Measurements from ENCODE around the gene MT1F.

Gene MT1F

DNA sequence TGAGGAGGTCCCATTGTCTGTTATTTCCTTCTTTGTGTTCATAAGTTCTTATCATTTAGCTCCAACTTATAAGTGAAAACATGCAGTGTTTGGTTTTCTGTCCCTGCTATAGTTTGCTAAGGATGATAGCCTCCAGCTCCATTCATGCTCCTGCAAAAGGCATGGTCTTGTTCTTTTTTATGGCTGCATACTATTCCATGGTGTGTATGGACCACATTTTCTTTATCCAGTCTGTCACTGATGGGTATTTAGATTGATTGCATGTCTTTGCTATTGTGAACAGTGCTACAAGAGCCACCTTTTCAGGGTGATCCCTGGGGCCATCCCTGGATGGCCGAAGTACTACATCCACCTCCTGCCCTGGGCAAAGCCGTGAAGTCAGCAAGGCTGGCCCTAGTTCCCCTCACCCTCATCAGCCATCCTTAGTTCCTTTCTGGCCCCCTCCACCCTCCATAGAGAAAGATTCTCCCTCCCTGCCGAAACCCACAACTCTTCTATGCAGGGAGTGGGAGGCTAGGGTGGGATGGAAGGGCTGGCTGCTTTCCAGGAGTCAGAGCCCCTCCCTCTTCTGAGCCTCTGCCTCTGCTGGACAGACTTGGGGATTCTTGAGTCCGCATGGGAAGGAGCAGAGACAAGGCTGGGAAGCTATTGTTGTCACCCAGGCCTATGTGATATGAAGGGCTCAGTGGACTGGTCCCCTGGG, 32.8 kb downstream of the MT1F start:
- H3K9ac ChIP-seq (ENCODE audit: low read length) = no peak overlapping the region
- no peaks in the 10 kb centered on the region for H3K4me1 ChIP-seq (ENCODE audit: insufficient read depth, low read length, severe bottlenecking)
- H3K4me2 ChIP-seq (ENCODE audit: low read length) = no peak overlapping the region
- no peak overlapping the region for H3K27ac ChIP-seq (ENCODE audit: low read depth, low read length, poor library complexity, severe bottlenecking)
- H3K27me3 ChIP-seq (ENCODE audit: insufficient read depth, low read length) = peaks cover under 1% of the 10 kb centered on the region; the same call in 1 of the 2 replicates
- TF ChIP-seq, protein P1, sequence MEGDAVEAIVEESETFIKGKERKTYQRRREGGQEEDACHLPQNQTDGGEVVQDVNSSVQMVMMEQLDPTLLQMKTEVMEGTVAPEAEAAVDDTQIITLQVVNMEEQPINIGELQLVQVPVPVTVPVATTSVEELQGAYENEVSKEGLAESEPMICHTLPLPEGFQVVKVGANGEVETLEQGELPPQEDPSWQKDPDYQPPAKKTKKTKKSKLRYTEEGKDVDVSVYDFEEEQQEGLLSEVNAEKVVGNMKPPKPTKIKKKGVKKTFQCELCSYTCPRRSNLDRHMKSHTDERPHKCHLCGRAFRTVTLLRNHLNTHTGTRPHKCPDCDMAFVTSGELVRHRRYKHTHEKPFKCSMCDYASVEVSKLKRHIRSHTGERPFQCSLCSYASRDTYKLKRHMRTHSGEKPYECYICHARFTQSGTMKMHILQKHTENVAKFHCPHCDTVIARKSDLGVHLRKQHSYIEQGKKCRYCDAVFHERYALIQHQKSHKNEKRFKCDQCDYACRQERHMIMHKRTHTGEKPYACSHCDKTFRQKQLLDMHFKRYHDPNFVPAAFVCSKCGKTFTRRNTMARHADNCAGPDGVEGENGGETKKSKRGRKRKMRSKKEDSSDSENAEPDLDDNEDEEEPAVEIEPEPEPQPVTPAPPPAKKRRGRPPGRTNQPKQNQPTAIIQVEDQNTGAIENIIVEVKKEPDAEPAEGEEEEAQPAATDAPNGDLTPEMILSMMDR (IDR thresholded peaks at IDR 0.05; ENCODE audit: low read length) = no peak
- no peak for TF ChIP-seq EZH2 (IDR thresholded peaks at IDR 0.05; ENCODE audit: borderline replicate concordance, low read length)
- H3F3A ChIP-seq (ENCODE audit: insufficient read depth, low read length) = no peaks in the 10 kb centered on the region
- no peak overlapping the region for H3K4me3 ChIP-seq (ENCODE audit: low read depth, low read length, poor library complexity, severe bottlenecking)
- no peaks in the 10 kb centered on the region for H3K79me2 ChIP-seq (ENCODE audit: insufficient read depth, low read length)
- no peak overlapping the region for H2AFZ ChIP-seq (ENCODE audit: low read length)
- no peaks in the 10 kb centered on the region for H4K20me1 ChIP-seq (ENCODE audit: insufficient read depth, low read length)
- no peaks in the 10 kb centered on the region for H3K36me3 ChIP-seq (ENCODE audit: insufficient read depth, low read length)
- H3K9me3 ChIP-seq (ENCODE audit: low read length) = no peaks in the 10 kb centered on the region
- H3K9me2 ChIP-seq (ENCODE audit: low read depth, low read length) = no peaks in the 10 kb centered on the region

DNA sequence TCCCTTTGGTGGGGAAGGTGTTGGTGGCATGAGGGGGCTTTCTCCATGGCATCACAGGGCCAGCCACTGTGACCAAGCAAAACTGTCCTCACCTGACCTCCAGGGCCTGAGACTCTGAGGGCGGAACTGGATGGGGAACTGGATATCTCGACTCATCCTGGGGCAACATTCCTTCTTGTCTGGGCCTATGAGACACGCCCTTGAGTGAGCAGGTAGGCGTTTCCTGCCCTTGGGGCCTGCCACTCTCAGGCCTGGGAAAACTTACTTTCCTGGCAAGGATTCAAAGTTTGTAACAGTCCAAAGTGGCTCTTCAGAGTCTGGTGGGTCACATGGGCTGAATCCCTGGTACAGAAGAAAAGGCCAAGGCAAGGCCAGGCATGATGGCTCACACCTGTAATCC, 34.1 kb downstream of the MT1F start:
- Histone ChIP-seq H3K9ac (ENCODE audit: low read length) (no peak overlapping the region), H3K9me2 (ENCODE audit: low read depth, low read length) (no peaks in the 10 kb centered on the region), H3K4me1 (ENCODE audit: insufficient read depth, low read length, severe bottlenecking) (no peaks in the 10 kb centered on the region), H3K36me3 (ENCODE audit: insufficient read depth, low read length) (no peaks in the 10 kb centered on the region; the same call in 1 of the 2 replicates), H3K79me2 (ENCODE audit: insufficient read depth, low read length) (no peaks in the 10 kb centered on the region), H3K27ac (ENCODE audit: low read depth, low read length, poor library complexity, severe bottlenecking) (no peak overlapping the region), H2AFZ (ENCODE audit: low read length) (no peak overlapping the region), H3F3A (ENCODE audit: insufficient read depth, low read length) (no peaks in the 10 kb centered on the region), H3K9me3 (ENCODE audit: low read length) (no peaks in the 10 kb centered on the region), H4K20me1 (ENCODE audit: insufficient read depth, low read length) (no peaks in the 10 kb centered on the region), H3K4me3 (ENCODE audit: low read depth, low read length, poor library complexity, severe bottlenecking) (no peak overlapping the region), H3K27me3 (ENCODE audit: insufficient read depth, low read length) (peaks cover 2% of the 10 kb centered on the region; the same call in 1 of the 2 replicates), H3K4me2 (ENCODE audit: low read length) (no peak overlapping the region)
- TF ChIP-seq, protein P1 (IDR thresholded peaks at IDR 0.05; ENCODE audit: low read length) = no peak
- TF ChIP-seq EZH2 (IDR thresholded peaks at IDR 0.05; ENCODE audit: borderline replicate concordance, low read length) = no peak

DNA sequence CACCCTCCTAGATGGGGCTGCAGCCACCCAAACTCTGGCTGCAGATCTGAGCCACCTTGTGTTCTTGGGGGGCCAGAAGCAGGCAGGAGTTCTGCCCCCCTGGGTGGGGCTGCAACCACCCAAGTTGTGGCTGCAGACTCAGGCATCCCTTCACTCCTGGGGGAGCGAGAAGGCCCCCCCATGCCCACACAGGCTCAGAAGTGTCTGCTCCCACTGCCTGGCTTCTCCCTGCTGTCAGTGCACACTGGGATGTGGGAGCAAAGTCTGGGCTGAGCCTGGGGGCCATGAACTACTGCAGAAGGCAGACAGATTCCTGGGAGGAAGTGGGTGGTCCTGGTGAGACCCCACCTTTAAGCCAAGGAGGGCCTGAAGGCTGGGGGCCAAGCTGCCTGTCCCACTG, 37.5 kb downstream of the MT1F start:
- Histone ChIP-seq H3K79me2 (ENCODE audit: insufficient read depth, low read length) (no peaks in the 10 kb centered on the region), H3K9me2 (ENCODE audit: low read depth, low read length) (no peaks in the 10 kb centered on the region), H3K4me2 (ENCODE audit: low read length) (no peak overlapping the region), H3K4me3 (ENCODE audit: low read depth, low read length, poor library complexity, severe bottlenecking) (no peak overlapping the region), H3K9me3 (ENCODE audit: low read length) (0 out of 2 replicates have a peak, but pooled peaks cover 5% of the 10 kb centered on the region), H2AFZ (ENCODE audit: low read length) (no peak overlapping the region), H3K4me1 (ENCODE audit: insufficient read depth, low read length, severe bottlenecking) (no peaks in the 10 kb centered on the region), H3K36me3 (ENCODE audit: insufficient read depth, low read length) (no peaks in the 10 kb centered on the region; the same call in 1 of the 2 replicates), H3K27me3 (ENCODE audit: insufficient read depth, low read length) (peaks cover 2% of the 10 kb centered on the region; the same call in 1 of the 2 replicates), H3F3A (ENCODE audit: insufficient read depth, low read length) (no peaks in the 10 kb centered on the region), H3K9ac (ENCODE audit: low read length) (no peak overlapping the region), H3K27ac (ENCODE audit: low read depth, low read length, poor library complexity, severe bottlenecking) (no peak overlapping the region), H4K20me1 (ENCODE audit: insufficient read depth, low read length) (no peaks in the 10 kb centered on the region)
- TF ChIP-seq EZH2 (IDR thresholded peaks at IDR 0.05; ENCODE audit: borderline replicate concordance, low read length) = no peak
- TF ChIP-seq, protein P1 (IDR thresholded peaks at IDR 0.05; ENCODE audit: low read length) = no peak
